NCI-H146 treated with DMSO at 0.1 percent for 48 hours (cell line): ENCODE data around the gene TLL1.

Source experiments
- DNase-seq: peaks from one replicate; lab custom pipeline; 2025; ENCODE audit not compliant: unreplicated experiment; lab: John Stamatoyannopoulos, UW

TLL1 gene

GRCh38 chr4:165872461-165873297 is at the start of gene TLL1:
TLL1 (plus strand) TSS chr4:165873237; CDS start chr4:165873905, 668 bp downstream.
- peak; percentile 72 for DNase-seq

- DNase-seq: no peak
Measured at GRCh38 chr4:165826166-165826565, 46.9 kb upstream of the TLL1 start.

- no peak for DNase-seq
Measured at GRCh38 chr4:165827018-165827417, 46.0 kb upstream of the TLL1 start.

GRCh38 chr4:165828928-165829327 is 44.1 kb upstream of the TLL1 start:
- DNase-seq: no peak

- peak; percentile 28 for DNase-seq
Measured at GRCh38 chr4:165834116-165834515, 38.9 kb upstream of the TLL1 start.

GRCh38 chr4:165838575-165838974 is 34.5 kb upstream of the TLL1 start:
- DNase-seq: no peak

GRCh38 chr4:165839615-165840333 is 33.3 kb upstream of the TLL1 start:
- DNase-seq: no peak

GRCh38 chr4:165842684-165843083 is 30.4 kb upstream of the TLL1 start:
- DNase-seq: peak; percentile 37

GRCh38 chr4:165844161-165844560 is 28.9 kb upstream of the TLL1 start:
- DNase-seq: no peak

- no peak for DNase-seq
Measured at GRCh38 chr4:165851256-165851655, 21.8 kb upstream of the TLL1 start.

- DNase-seq: no peak
Measured at GRCh38 chr4:165855191-165855590, 17.8 kb upstream of the TLL1 start.

- no peak for DNase-seq
Measured at GRCh38 chr4:165861363-165861762, 11.7 kb upstream of the TLL1 start.

GRCh38 chr4:165864271-165864670 is 8.8 kb upstream of the TLL1 start:
- DNase-seq: peak; percentile 26

- peak; percentile 15 for DNase-seq
Measured at GRCh38 chr4:165866019-165866650, 6.9 kb upstream of the TLL1 start.

- no peak for DNase-seq
Measured at GRCh38 chr4:165867961-165868360, 5.1 kb upstream of the TLL1 start.

GRCh38 chr4:165873298-165874071 is 448 bp downstream of the TLL1 start:
- peak; percentile 37 for DNase-seq

GRCh38 chr4:165874072-165874790 is 1.2 kb downstream of the TLL1 start:
- peak; percentile 40 for DNase-seq

- peak; percentile 44 for DNase-seq
Measured at GRCh38 chr4:165874791-165875371, 1.8 kb downstream of the TLL1 start.

- DNase-seq: no peak
Measured at GRCh38 chr4:165875446-165875845, 2.4 kb downstream of the TLL1 start.

- DNase-seq: no peak
Measured at GRCh38 chr4:165877286-165877685, 4.2 kb downstream of the TLL1 start.
